K562 (cell line): ENCODE data around the gene ZDHHC14. TPM values are rescaled to one million over a fixed set of nuclear protein-coding genes. Genes with fewer than 3 reads are reported as not detected.
A peak's percentile ranks its signal among the peaks of the same experiment; 100 is the strongest.

ENCODE experiments used
- DPF2 ChIP-seq: fragments of 450-650 bp; IDR thresholded peaks from 2 replicates; pipeline ENCODE4 v1.6.1; 2016
- EP400 ChIP-seq: fragments of 450-650 bp; IDR thresholded peaks from 2 replicates; pipeline ENCODE4 v1.6.1; 2017; ENCODE audit warnings: antibody characterized with exemption, mild to moderate bottlenecking, moderate library complexity
- ETV1 ChIP-seq: fragments of 450-650 bp; conservative IDR thresholded peaks from 2 replicates; pipeline ENCODE4 v1.6.1; 2016; ENCODE audit warnings: missing genetic modification characterization, control low read depth, low read depth, missing compliant biosample characterization
- NRF1 ChIP-seq, 2 experiments: fragments of 450-650 bp; IDR thresholded peaks in 1 of 2; conservative IDR thresholded peaks in 1 of 2; 2 replicates each; pipeline ENCODE4 v1.6.1; 2014; ENCODE audit warnings: mild to moderate bottlenecking in 2 of 2
- SMAD4 ChIP-seq: fragments of 250-450 bp; sonication (Bioruptor Pico); conservative IDR thresholded peaks from 2 replicates; pipeline ENCODE4 v1.8.0; 2021; ENCODE audit warnings: inconsistent platforms, mild to moderate bottlenecking, moderate library complexity
- SRSF9 ChIP-seq: fragments of 200-400 bp; formaldehyde crosslinking; IDR thresholded peaks from 2 replicates; pipeline ENCODE4 v1.6.1; 2017; ENCODE audit warnings: low read depth, low read length, borderline replicate concordance
- STAT5A ChIP-seq: IDR thresholded peaks from 2 replicates; pipeline ENCODE4 v1.6.1; 2012; ENCODE audit warnings: low read length, inconsistent platforms, borderline replicate concordance
- XRCC3 ChIP-seq: fragments of 450-650 bp; IDR thresholded peaks from 2 replicates; pipeline ENCODE4 v1.6.1; 2017; ENCODE audit warnings: mild to moderate bottlenecking, moderate library complexity
- ZFX ChIP-seq: sonication (generic); formaldehyde crosslinking; IDR thresholded peaks from 2 replicates; pipeline ENCODE4 v1.8.0; 2022; ENCODE audit warnings: mild to moderate bottlenecking, missing genetic modification reagents, moderate library complexity
- ZNF174 ChIP-seq: fragments of 250-450 bp; sonication (Bioruptor Pico); IDR thresholded peaks from 2 replicates; pipeline ENCODE4 v1.4.0; 2020; ENCODE audit warnings: mild to moderate bottlenecking
- ZSCAN32 ChIP-seq: fragments of 450-650 bp; formaldehyde crosslinking; IDR thresholded peaks from 2 replicates; pipeline ENCODE4 v1.4.0; 2020; ENCODE audit warnings: mild to moderate bottlenecking, moderate library complexity
- polyA plus RNA-seq, 8 experiments: library from polyadenylated mRNA; depleted of rRNA in 4 of 8; stranded (reverse) in 5 of 8; unstranded in 3 of 8; fragments of >200 nt; fragmentation: Nextera tagmentation in 2 of 8; fragmentation: Illumina TruSeq in 1 of 8; extraction: Ambion mirVana in 2 of 8; extraction: Trizol in 1 of 8; gene quantifications; 2 replicates each; pipeline versions ENCODE4 v1.2.1 to v1.2.3, GENCODE V29; 2011 to 2014; ENCODE audit warnings: inconsistent platforms in 1 of 8, missing spikeins in 1 of 8
- total RNA-seq, 7 experiments: library from RNA; depleted of rRNA in 6 of 7; stranded (reverse); fragments of >200 nt in 6 of 7; fragmentation: Illumina TruSeq in 2 of 7; extraction: Trizol in 2 of 7; gene quantifications; 2 replicates each; pipeline versions ENCODE4 v1.2.1 to v1.2.3, GENCODE V29; 2011 to 2021; ENCODE audit warnings: low replicate concordance in 1 of 7
- TF ChIP-seq, protein P1 (sequence below): IDR thresholded peaks from 2 replicates; pipeline ENCODE4 v1.6.1; 2012; ENCODE audit warnings: low read depth, low read length, improper control_type of control experiment, borderline replicate concordance
- TF ChIP-seq, protein P2 (sequence below), 2 experiments: fragments of 450-650 bp; formaldehyde crosslinking in 1 of 2; IDR thresholded peaks; 2 replicates each; pipeline versions ENCODE4 v1.4.0 to v1.6.1; 2014 to 2020; ENCODE audit warnings: mild to moderate bottlenecking in 2 of 2, borderline replicate concordance in 1 of 2, low read depth in 1 of 2
- TF ChIP-seq, protein P3 (sequence below): sonication (generic); formaldehyde crosslinking; IDR thresholded peaks from 2 replicates; pipeline ENCODE4 v1.8.0; 2022; ENCODE audit warnings: mild to moderate bottlenecking, missing genetic modification reagents

ZDHHC14 gene
- total and polyA plus RNA-seq, 9 of the 15 experiments (the other 6 are each of a cell fraction or from before 2014, with no cell fraction given), result 0.92 to 23.1 (median 13.8) TPM

DNA sequence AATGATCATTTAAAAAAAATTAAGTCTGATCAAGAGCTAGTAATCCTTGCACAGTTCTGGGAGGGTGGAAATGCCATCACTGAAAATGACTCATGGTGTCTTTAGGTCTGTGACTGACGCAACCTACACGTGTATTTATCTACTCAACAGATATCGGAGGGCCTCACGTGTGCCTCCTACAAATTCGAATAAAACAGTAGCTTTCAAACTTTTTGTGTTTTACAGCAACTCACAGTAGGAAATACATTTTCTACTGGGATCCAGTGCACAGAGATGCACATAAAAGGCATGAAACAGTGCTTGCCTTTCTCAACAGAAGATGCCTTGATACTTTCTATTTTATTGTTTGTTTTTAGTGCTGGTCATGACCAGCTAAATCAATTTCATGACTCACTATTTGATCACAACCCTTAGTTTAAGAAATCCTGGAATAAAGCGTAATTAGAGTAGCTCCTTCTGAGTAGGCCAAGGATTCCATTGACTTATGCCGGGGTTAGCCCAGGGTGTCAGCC lies 232.1 kb downstream of the ZDHHC14 start (continued):
- TF ChIP-seq, protein P1, sequence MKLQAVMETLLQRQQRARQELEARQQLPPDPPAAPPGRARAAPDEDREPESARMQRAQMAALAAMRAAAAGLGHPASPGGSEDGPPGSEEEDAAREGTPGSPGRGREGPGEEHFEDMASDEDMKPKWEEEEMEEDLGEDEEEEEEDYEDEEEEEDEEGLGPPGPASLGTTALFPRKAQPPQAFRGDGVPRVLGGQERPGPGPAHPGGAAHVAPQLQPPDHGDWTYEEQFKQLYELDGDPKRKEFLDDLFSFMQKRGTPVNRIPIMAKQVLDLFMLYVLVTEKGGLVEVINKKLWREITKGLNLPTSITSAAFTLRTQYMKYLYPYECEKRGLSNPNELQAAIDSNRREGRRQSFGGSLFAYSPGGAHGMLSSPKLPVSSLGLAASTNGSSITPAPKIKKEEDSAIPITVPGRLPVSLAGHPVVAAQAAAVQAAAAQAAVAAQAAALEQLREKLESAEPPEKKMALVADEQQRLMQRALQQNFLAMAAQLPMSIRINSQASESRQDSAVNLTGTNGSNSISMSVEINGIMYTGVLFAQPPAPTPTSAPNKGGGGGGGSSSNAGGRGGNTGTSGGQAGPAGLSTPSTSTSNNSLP, result peak; percentile 82; the same call in 1 of the 2 replicates
- TF ChIP-seq SMAD4, result peak; percentile 80; the same call in 1 of the 2 replicates
- no peak for TF ChIP-seq SRSF9
- TF ChIP-seq ETV1 (tag), result peak; percentile 38; the same call in 1 of the 2 replicates
- TF ChIP-seq, protein P2, sequence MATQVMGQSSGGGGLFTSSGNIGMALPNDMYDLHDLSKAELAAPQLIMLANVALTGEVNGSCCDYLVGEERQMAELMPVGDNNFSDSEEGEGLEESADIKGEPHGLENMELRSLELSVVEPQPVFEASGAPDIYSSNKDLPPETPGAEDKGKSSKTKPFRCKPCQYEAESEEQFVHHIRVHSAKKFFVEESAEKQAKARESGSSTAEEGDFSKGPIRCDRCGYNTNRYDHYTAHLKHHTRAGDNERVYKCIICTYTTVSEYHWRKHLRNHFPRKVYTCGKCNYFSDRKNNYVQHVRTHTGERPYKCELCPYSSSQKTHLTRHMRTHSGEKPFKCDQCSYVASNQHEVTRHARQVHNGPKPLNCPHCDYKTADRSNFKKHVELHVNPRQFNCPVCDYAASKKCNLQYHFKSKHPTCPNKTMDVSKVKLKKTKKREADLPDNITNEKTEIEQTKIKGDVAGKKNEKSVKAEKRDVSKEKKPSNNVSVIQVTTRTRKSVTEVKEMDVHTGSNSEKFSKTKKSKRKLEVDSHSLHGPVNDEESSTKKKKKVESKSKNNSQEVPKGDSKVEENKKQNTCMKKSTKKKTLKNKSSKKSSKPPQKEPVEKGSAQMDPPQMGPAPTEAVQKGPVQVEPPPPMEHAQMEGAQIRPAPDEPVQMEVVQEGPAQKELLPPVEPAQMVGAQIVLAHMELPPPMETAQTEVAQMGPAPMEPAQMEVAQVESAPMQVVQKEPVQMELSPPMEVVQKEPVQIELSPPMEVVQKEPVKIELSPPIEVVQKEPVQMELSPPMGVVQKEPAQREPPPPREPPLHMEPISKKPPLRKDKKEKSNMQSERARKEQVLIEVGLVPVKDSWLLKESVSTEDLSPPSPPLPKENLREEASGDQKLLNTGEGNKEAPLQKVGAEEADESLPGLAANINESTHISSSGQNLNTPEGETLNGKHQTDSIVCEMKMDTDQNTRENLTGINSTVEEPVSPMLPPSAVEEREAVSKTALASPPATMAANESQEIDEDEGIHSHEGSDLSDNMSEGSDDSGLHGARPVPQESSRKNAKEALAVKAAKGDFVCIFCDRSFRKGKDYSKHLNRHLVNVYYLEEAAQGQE (IDR thresholded peaks at IDR 0.05; ENCODE audit: borderline replicate concordance), result peak; percentile 25; the same call in 1 of the 2 replicates
- TF ChIP-seq, protein P2 (CRISPR knock-in tag; IDR thresholded peaks at IDR 0.05; ENCODE audit: low read depth), result no peak
- peak; percentile 98 for TF ChIP-seq EP400
- no peak for TF ChIP-seq XRCC3
- no peak for TF ChIP-seq ZNF174 (CRISPR knock-in tag)
- TF ChIP-seq STAT5A, result peak; percentile 29; the same call in 1 of the 2 replicates
- peak; percentile 88 for TF ChIP-seq DPF2
- TF ChIP-seq, protein P3, sequence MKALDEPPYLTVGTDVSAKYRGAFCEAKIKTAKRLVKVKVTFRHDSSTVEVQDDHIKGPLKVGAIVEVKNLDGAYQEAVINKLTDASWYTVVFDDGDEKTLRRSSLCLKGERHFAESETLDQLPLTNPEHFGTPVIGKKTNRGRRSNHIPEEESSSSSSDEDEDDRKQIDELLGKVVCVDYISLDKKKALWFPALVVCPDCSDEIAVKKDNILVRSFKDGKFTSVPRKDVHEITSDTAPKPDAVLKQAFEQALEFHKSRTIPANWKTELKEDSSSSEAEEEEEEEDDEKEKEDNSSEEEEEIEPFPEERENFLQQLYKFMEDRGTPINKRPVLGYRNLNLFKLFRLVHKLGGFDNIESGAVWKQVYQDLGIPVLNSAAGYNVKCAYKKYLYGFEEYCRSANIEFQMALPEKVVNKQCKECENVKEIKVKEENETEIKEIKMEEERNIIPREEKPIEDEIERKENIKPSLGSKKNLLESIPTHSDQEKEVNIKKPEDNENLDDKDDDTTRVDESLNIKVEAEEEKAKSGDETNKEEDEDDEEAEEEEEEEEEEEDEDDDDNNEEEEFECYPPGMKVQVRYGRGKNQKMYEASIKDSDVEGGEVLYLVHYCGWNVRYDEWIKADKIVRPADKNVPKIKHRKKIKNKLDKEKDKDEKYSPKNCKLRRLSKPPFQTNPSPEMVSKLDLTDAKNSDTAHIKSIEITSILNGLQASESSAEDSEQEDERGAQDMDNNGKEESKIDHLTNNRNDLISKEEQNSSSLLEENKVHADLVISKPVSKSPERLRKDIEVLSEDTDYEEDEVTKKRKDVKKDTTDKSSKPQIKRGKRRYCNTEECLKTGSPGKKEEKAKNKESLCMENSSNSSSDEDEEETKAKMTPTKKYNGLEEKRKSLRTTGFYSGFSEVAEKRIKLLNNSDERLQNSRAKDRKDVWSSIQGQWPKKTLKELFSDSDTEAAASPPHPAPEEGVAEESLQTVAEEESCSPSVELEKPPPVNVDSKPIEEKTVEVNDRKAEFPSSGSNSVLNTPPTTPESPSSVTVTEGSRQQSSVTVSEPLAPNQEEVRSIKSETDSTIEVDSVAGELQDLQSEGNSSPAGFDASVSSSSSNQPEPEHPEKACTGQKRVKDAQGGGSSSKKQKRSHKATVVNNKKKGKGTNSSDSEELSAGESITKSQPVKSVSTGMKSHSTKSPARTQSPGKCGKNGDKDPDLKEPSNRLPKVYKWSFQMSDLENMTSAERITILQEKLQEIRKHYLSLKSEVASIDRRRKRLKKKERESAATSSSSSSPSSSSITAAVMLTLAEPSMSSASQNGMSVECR (CRISPR knock-in tag), result no peak
- 0 out of 4 replicates have a peak, but pooled peaks of 1 of the 2 experiments have one; percentile 32 for TF ChIP-seq NRF1 (conservative IDR thresholded peaks at IDR 0.05 in 1 of 2, IDR thresholded peaks at IDR 0.05 in 1 of 2)
- TF ChIP-seq ZFX (CRISPR knock-in tag), result peak; percentile 60
- TF ChIP-seq ZSCAN32 (CRISPR knock-in tag), result no peak
